Measurements from ENCODE around the gene RAB33A.

DNA sequence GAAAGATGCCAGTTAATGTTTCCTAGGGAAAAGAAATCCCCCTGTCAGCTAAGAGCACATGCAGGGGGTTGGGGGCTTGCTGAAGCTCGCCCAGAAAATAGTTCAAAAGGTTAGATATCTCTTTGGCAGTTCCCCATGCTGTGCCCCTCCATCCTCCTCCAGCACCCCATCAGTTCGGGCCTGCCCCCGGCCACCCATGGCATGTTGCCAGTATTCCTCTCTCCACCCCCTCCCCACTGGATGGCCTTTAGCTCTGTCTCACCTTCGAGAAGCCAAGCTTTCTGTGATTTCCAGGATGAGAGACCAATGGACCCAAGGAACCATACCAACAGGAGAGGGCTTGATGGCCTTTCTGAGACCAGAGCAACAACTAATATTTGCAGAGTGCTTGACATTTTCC lies 5.2 kb downstream of the RAB33A start:
- TF ChIP-seq, protein P1, sequence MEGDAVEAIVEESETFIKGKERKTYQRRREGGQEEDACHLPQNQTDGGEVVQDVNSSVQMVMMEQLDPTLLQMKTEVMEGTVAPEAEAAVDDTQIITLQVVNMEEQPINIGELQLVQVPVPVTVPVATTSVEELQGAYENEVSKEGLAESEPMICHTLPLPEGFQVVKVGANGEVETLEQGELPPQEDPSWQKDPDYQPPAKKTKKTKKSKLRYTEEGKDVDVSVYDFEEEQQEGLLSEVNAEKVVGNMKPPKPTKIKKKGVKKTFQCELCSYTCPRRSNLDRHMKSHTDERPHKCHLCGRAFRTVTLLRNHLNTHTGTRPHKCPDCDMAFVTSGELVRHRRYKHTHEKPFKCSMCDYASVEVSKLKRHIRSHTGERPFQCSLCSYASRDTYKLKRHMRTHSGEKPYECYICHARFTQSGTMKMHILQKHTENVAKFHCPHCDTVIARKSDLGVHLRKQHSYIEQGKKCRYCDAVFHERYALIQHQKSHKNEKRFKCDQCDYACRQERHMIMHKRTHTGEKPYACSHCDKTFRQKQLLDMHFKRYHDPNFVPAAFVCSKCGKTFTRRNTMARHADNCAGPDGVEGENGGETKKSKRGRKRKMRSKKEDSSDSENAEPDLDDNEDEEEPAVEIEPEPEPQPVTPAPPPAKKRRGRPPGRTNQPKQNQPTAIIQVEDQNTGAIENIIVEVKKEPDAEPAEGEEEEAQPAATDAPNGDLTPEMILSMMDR (optimal IDR thresholded peaks at IDR 0.05 in 1 of 3, IDR thresholded peaks at IDR 0.05 in 1 of 3, conservative IDR thresholded peaks at IDR 0.05 in 1 of 3; ENCODE audit: extremely low read depth in 1 of 3, insufficient read depth in 2 of 3, low read length in 3 of 3) = no peak
- TF ChIP-seq EZH2 (IDR thresholded peaks at IDR 0.05; ENCODE audit: low read length) = no peak
